HCT116 (cell line): ENCODE measurements around the gene CPN2. TPM values are rescaled to one million over a fixed set of nuclear protein-coding genes. Genes with fewer than 3 reads are reported as not detected.

Experiments used
- ATAC-seq: fragments of 200-7000 bp; cut with Tn5 transposase; 2 replicates; pipeline ENCODE4 v1.9.1; 2020; ENCODE audit warnings: mild to moderate bottlenecking, moderate library complexity
- BruUV-seq: library from RNA; stranded (reverse); fragments of 400-500 nt; replicated peaks from 2 replicates; lab custom pipeline; 2021; lab: Mats Ljungman, UMichigan
- CTCF ChIA-PET: fragments of 300-600 bp; sonication (Branson Sonifier 250); formaldehyde crosslinking; loops from one replicate; lab custom pipeline; 2021; ENCODE audit warnings: antibody characterized with exemption; lab: Charles Lee
- POLR2A ChIA-PET: fragments of 300-600, 350-600 bp; sonication (Branson Sonifier 250); formaldehyde crosslinking; loops from one replicate; lab custom pipeline; 2021; ENCODE audit warnings: antibody characterized with exemption; lab: Charles Lee
- RAD21 ChIA-PET, 2 experiments: fragments of 300-600 bp; sonication (Branson Sonifier 250); formaldehyde crosslinking; loops; one replicate each; lab custom pipeline; 2023; ENCODE audit warnings: low total read pairs in 2 of 2; ENCODE audit not compliant: uncharacterized antibody in 2 of 2, unreplicated experiment in 2 of 2, low non-redundant PET in 1 of 2; lab: Charles Lee
- DNase-seq: peaks from one replicate; pipeline ENCODE4 v3.0.0-alpha.2; 2010; ENCODE audit warnings: low read depth, low spot score
- H2AFZ ChIP-seq: fragments of 200-600 bp; shearing (Covaris generic), sonication (generic); 2 replicates; pipeline ENCODE4 v1.6.1; 2017; ENCODE audit warnings: low read depth, mixed run types, mixed read lengths, antibody characterized with exemption, low read length; ENCODE audit not compliant: poor library complexity, severe bottlenecking
- H3K27ac ChIP-seq: 2 replicates; pipeline ENCODE4 v1.5.1; 2012; ENCODE audit warnings: low read depth, low read length
- H3K27me3 ChIP-seq: fragments of 200-600 bp; sonication (generic); 2 replicates; pipeline ENCODE4 v1.6.1; 2016; ENCODE audit warnings: mixed run types, low read length, mixed read lengths; ENCODE audit not compliant: insufficient read depth
- H3K36me3 ChIP-seq, 2 experiments: fragments of 200-500 bp in 1 of 2; fragments of 200-600 bp in 1 of 2; sonication (Bioruptor generic) in 1 of 2; sonication (generic) in 1 of 2; 2 replicates each; pipeline versions ENCODE4 v1.5.1 to v1.6.1; 2014 to 2016; ENCODE audit warnings: low read length in 2 of 2, inconsistent platforms in 1 of 2, mixed read lengths in 1 of 2, mixed run types in 1 of 2; ENCODE audit not compliant: insufficient read depth in 2 of 2, control insufficient read depth in 1 of 2
- H3K4me1 ChIP-seq, 2 experiments: fragments of 200-600 bp in 1 of 2; sonication (generic) in 1 of 2; 2 replicates each; pipeline versions ENCODE4 v1.5.1 to v1.6.1; 2012 to 2017; ENCODE audit warnings: low read length in 2 of 2, inconsistent platforms in 1 of 2, mild to moderate bottlenecking in 1 of 2, mixed read lengths in 1 of 2, mixed run types in 1 of 2, moderate library complexity in 1 of 2; ENCODE audit not compliant: insufficient read depth in 2 of 2, control insufficient read depth in 1 of 2
- H3K4me2 ChIP-seq: fragments of 200-600 bp; sonication (generic); 2 replicates; pipeline ENCODE4 v1.6.1; 2017; ENCODE audit warnings: mixed run types, low read length, mixed read lengths
- H3K4me3 ChIP-seq, 2 experiments: fragments of 200-600 bp in 1 of 2; sonication (generic) in 1 of 2; replicated peaks in 1 of 2; 2 replicates each; pipeline ENCODE4 v1.5.1; 2011 to 2016; ENCODE audit warnings: low read length in 2 of 2, control low read depth in 1 of 2, low read depth in 1 of 2, mild to moderate bottlenecking in 1 of 2, mixed read lengths in 1 of 2, mixed run types in 1 of 2
- H3K79me2 ChIP-seq: fragments of 200-600 bp; sonication (generic); 2 replicates; pipeline ENCODE4 v1.6.1; 2017; ENCODE audit warnings: mild to moderate bottlenecking, mixed run types, low read length, moderate library complexity, mixed read lengths; ENCODE audit not compliant: insufficient read depth
- H3K9ac ChIP-seq: fragments of 200-600 bp; sonication (generic); 2 replicates; pipeline ENCODE4 v1.6.1; 2016; ENCODE audit warnings: low read length, mixed read lengths
- H3K9me2 ChIP-seq: fragments of 200-600 bp; sonication (generic), shearing (Covaris generic); 2 replicates; pipeline ENCODE4 v1.6.1; 2017; ENCODE audit warnings: mixed run types, mild to moderate bottlenecking, moderate library complexity; ENCODE audit not compliant: insufficient read depth
- H3K9me3 ChIP-seq, 2 experiments: fragments of 200-500 bp in 1 of 2; fragments of 200-600 bp in 1 of 2; sonication (Bioruptor generic) in 1 of 2; sonication (generic) in 1 of 2; 2 replicates each; pipeline ENCODE4 v1.6.1; 2014 to 2017; ENCODE audit warnings: low read length in 2 of 2, mixed read lengths in 2 of 2, inconsistent platforms in 1 of 2, low read depth in 1 of 2, mild to moderate bottlenecking in 1 of 2, mixed run types in 1 of 2, moderate library complexity in 1 of 2; ENCODE audit not compliant: control insufficient read depth in 1 of 2, insufficient read depth in 1 of 2
- H4K20me1 ChIP-seq: fragments of 200-600 bp; sonication (generic), shearing (Covaris generic); 2 replicates; pipeline ENCODE4 v1.6.1; 2017; ENCODE audit warnings: mixed run types, mild to moderate bottlenecking, moderate library complexity; ENCODE audit not compliant: insufficient read depth
- CEBPB ChIP-seq: IDR thresholded peaks from 2 replicates; pipeline ENCODE4 v1.6.1; 2012; ENCODE audit warnings: low read depth
- EGR1 ChIP-seq: IDR thresholded peaks from 2 replicates; pipeline ENCODE4 v1.6.1; 2012; ENCODE audit warnings: low read depth
- ELF1 ChIP-seq: IDR thresholded peaks from 2 replicates; pipeline ENCODE4 v1.6.1; 2012; ENCODE audit warnings: low read depth, borderline replicate concordance
- EZH2 ChIP-seq: fragments of 200-600 bp; sonication (generic); IDR thresholded peaks from 2 replicates; pipeline ENCODE4 v1.6.1; 2017; ENCODE audit warnings: antibody characterized with exemption, mixed run types
- JUND ChIP-seq: IDR thresholded peaks from 2 replicates; pipeline ENCODE4 v1.6.1; 2012
- RAD21 ChIP-seq: IDR thresholded peaks from 2 replicates; pipeline ENCODE4 v1.6.1; 2012; ENCODE audit warnings: low read depth, mild to moderate bottlenecking
- SIN3A ChIP-seq: IDR thresholded peaks from 2 replicates; pipeline ENCODE4 v1.6.1; 2012; ENCODE audit warnings: low read depth
- SRF ChIP-seq: IDR thresholded peaks from 2 replicates; pipeline ENCODE4 v1.6.1; 2012; ENCODE audit warnings: low read depth
- ZFX ChIP-seq: fragments of 450-650 bp; IDR thresholded peaks from 2 replicates; pipeline ENCODE4 v1.6.1; 2017
- ZNF274 ChIP-seq: fragments of 200-500 bp; sonication (Bioruptor generic); IDR thresholded peaks from 2 replicates; pipeline ENCODE4 v1.6.1; 2014; ENCODE audit warnings: mild to moderate bottlenecking, low read depth, low read length, inconsistent platforms
- intact Hi-C: fragments of 100-400 bp; cut with micrococcal nuclease; formaldehyde crosslinking; loops from 2 replicates; pipeline ENCODE4 v1.10.0; 2022
- total RNA-seq: library from RNA; stranded (reverse); gene quantifications from one replicate; pipeline ENCODE4 v1.2.1, GENCODE V29; 2021; ENCODE audit not compliant: unreplicated experiment
- TF ChIP-seq, protein P1 (sequence below): IDR thresholded peaks from 2 replicates; pipeline ENCODE4 v1.6.1; 2012
- TF ChIP-seq, protein P2 (sequence below): IDR thresholded peaks from 2 replicates; pipeline ENCODE4 v1.6.1; 2011; ENCODE audit warnings: mild to moderate bottlenecking, low read length, moderate library complexity; ENCODE audit not compliant: insufficient replicate concordance; ENCODE audit errors: extremely low read depth
- TF ChIP-seq, protein P3 (sequence below): IDR thresholded peaks from 2 replicates; pipeline ENCODE4 v1.6.1; 2012

Gene CPN2
- total RNA-seq, 1 experiment from 2014 or later = not detected

DNA sequence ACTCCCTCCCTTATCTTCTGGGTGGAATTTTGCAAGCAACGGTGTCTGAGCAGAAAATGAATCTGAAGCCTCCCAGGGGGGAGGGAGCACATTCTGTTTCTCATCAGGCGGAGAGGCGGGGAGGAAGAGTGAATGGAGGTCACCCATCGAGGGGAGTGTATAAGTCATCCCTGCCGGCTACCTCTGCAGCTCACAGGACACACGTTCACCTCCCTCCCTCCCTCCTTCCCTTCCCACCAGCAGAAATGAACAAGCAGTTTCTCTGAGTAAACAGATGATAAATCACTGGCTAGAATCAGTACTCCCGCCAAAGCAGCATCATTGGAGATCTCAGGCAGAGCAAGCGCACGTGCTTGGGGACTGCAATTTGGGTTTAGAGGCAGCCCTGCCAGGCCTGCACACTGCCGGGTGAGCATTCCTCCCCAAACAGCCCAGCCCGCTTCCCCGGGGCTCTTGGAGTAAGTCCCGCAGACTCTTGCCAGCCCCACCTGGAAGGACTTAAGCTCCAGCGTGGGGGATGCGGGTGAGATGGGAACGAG, 38.3 kb downstream of the CPN2 start:
- H3K36me3 ChIP-seq = no peaks in the 10 kb centered on the region
- BruUV-seq = no TSS peak
- H3K4me2 ChIP-seq = no peak overlapping the region
- no peak overlapping the region for H3K4me3 ChIP-seq
- H3K9me3 ChIP-seq = no peaks in the 10 kb centered on the region
- no peak overlapping the region for H3K27ac ChIP-seq
- intact Hi-C loops = no loop called here
- no peaks in the 10 kb centered on the region for H3K9me2 ChIP-seq
- ATAC-seq = no peak
- H2AFZ ChIP-seq = no peak overlapping the region
- ChIA-PET POLR2A (interaction anchor here (0.6 kb wide), 2 partner anchors 42 to 243 kb away, joined by 3 to 5 read pairs; no protein-coding TSS in a partner anchor), RAD21 (interaction anchor here (1.2 to 3.8 kb wide), 2 partner anchors 174 to 531 kb away, joined by 4 to 30 read pairs; no protein-coding TSS in a partner anchor)
- no peaks in the 10 kb centered on the region for H4K20me1 ChIP-seq
- H3K27me3 ChIP-seq = no peaks in the 10 kb centered on the region
- TF ChIP-seq, protein P1, sequence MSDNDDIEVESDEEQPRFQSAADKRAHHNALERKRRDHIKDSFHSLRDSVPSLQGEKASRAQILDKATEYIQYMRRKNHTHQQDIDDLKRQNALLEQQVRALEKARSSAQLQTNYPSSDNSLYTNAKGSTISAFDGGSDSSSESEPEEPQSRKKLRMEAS = no peak
- TF ChIP-seq EGR1 = no peak
- no peak for TF ChIP-seq CEBPB
- no peak for TF ChIP-seq ELF1
- TF ChIP-seq RAD21 = no peak
- no peak for TF ChIP-seq ZNF274
- no peak for TF ChIP-seq SIN3A
- TF ChIP-seq, protein P2, sequence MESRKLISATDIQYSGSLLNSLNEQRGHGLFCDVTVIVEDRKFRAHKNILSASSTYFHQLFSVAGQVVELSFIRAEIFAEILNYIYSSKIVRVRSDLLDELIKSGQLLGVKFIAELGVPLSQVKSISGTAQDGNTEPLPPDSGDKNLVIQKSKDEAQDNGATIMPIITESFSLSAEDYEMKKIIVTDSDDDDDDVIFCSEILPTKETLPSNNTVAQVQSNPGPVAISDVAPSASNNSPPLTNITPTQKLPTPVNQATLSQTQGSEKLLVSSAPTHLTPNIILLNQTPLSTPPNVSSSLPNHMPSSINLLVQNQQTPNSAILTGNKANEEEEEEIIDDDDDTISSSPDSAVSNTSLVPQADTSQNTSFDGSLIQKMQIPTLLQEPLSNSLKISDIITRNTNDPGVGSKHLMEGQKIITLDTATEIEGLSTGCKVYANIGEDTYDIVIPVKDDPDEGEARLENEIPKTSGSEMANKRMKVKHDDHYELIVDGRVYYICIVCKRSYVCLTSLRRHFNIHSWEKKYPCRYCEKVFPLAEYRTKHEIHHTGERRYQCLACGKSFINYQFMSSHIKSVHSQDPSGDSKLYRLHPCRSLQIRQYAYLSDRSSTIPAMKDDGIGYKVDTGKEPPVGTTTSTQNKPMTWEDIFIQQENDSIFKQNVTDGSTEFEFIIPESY = no peak
- no peak for TF ChIP-seq JUND
- TF ChIP-seq EZH2 = no peak
- TF ChIP-seq SRF = no peak
- TF ChIP-seq, protein P3, sequence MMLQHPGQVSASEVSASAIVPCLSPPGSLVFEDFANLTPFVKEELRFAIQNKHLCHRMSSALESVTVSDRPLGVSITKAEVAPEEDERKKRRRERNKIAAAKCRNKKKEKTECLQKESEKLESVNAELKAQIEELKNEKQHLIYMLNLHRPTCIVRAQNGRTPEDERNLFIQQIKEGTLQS = no peak
- no peak for TF ChIP-seq ZFX
- TF ChIP-seq, all 23 proteins: peak for 0
- H3K79me2 ChIP-seq = no peaks in the 10 kb centered on the region
- no peak for DNase-seq
- CTCF ChIA-PET = interaction anchor here (0.7 to 4.7 kb wide), 6 partner anchors 10 to 531 kb away, joined by 3 to 145 read pairs (median 6); no protein-coding TSS in a partner anchor
- no peak overlapping the region for H3K9ac ChIP-seq
- peaks cover 29 to 46% of the 10 kb centered on the region in 2 experiments for H3K4me1 ChIP-seq
